Neural cell (in vitro differentiated cells): ENCODE measurements around the gene MS4A15.

Experiments used
- CTCF ChIP-seq: fragments of 450-650 bp; IDR thresholded peaks from 2 replicates; pipeline ENCODE4 v1.5.1; 2014; ENCODE audit warnings: antibody characterized with exemption, mild to moderate bottlenecking, moderate library complexity; ENCODE audit not compliant: poor library complexity, severe bottlenecking
- POLR2AphosphoS5 ChIP-seq: IDR thresholded peaks from 2 replicates; pipeline ENCODE4 v1.6.1; 2012
- RAD21 ChIP-seq: fragments of 450-650 bp; conservative IDR thresholded peaks from 2 replicates; pipeline ENCODE4 v1.6.1; 2014; ENCODE audit warnings: antibody characterized with exemption, mild to moderate bottlenecking, moderate library complexity

- TF ChIP-seq RAD21, result no peak
- TF ChIP-seq CTCF, result no peak
- TF ChIP-seq POLR2AphosphoS5, result no peak
Measured at GRCh38 chr11:60710482-60710881, 46.2 kb upstream of the MS4A15 start.
